ENCODE data around the gene ARHGDIG.

DNA sequence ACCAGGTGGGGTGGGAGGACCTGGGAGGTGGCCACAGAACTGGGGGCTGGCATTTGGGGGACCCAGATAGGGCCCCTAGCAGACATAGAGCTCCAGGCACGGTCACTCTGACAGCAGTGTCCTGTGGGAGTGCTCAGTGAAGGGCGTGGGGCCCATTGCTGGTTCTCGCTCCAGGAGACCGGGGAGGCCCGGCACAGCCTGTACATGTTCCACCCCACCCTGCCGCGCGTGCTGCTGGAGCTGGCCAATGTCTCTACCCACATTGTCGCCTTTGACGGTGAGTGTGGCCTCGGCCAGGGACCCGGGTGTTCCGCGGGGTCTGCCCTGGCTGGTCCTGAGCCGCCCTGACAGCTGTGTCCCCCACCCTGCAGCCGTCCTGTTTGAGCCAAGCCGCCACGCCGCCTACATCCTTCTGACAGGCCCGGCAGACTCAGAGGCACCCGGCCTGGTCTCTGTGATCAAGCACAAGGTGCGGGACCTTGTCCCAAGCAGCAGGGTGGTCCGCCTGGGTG lies 15.9 kb upstream of the ARHGDIG start:
- TF ChIP-seq, protein P1, sequence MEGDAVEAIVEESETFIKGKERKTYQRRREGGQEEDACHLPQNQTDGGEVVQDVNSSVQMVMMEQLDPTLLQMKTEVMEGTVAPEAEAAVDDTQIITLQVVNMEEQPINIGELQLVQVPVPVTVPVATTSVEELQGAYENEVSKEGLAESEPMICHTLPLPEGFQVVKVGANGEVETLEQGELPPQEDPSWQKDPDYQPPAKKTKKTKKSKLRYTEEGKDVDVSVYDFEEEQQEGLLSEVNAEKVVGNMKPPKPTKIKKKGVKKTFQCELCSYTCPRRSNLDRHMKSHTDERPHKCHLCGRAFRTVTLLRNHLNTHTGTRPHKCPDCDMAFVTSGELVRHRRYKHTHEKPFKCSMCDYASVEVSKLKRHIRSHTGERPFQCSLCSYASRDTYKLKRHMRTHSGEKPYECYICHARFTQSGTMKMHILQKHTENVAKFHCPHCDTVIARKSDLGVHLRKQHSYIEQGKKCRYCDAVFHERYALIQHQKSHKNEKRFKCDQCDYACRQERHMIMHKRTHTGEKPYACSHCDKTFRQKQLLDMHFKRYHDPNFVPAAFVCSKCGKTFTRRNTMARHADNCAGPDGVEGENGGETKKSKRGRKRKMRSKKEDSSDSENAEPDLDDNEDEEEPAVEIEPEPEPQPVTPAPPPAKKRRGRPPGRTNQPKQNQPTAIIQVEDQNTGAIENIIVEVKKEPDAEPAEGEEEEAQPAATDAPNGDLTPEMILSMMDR (IDR thresholded peaks at IDR 0.05; ENCODE audit: insufficient read depth, low read length), result no peak
- TF ChIP-seq POLR2AphosphoS5 (IDR thresholded peaks at IDR 0.05; ENCODE audit: low read depth) (no peak), SPI1 (IDR thresholded peaks at IDR 0.05; ENCODE audit: borderline replicate concordance, low read depth) (no peak), GABPA (IDR thresholded peaks at IDR 0.05; ENCODE audit: low read depth) (no peak)
- TF ChIP-seq, protein P2, sequence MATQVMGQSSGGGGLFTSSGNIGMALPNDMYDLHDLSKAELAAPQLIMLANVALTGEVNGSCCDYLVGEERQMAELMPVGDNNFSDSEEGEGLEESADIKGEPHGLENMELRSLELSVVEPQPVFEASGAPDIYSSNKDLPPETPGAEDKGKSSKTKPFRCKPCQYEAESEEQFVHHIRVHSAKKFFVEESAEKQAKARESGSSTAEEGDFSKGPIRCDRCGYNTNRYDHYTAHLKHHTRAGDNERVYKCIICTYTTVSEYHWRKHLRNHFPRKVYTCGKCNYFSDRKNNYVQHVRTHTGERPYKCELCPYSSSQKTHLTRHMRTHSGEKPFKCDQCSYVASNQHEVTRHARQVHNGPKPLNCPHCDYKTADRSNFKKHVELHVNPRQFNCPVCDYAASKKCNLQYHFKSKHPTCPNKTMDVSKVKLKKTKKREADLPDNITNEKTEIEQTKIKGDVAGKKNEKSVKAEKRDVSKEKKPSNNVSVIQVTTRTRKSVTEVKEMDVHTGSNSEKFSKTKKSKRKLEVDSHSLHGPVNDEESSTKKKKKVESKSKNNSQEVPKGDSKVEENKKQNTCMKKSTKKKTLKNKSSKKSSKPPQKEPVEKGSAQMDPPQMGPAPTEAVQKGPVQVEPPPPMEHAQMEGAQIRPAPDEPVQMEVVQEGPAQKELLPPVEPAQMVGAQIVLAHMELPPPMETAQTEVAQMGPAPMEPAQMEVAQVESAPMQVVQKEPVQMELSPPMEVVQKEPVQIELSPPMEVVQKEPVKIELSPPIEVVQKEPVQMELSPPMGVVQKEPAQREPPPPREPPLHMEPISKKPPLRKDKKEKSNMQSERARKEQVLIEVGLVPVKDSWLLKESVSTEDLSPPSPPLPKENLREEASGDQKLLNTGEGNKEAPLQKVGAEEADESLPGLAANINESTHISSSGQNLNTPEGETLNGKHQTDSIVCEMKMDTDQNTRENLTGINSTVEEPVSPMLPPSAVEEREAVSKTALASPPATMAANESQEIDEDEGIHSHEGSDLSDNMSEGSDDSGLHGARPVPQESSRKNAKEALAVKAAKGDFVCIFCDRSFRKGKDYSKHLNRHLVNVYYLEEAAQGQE (IDR thresholded peaks at IDR 0.05; ENCODE audit: insufficient replicate concordance, low read depth), result no peak

Measured in HL-60 (cell line).